ENCODE results near the gene SCLY. TPM values are rescaled to one million over a fixed set of nuclear protein-coding genes. Genes with fewer than 3 reads are reported as not detected.

SCLY gene
- total and polyA plus RNA-seq, 2 donors (not counting 1 experiment from before 2014, with no cell fraction given) = 16.4 to 42.4 TPM

- peak overlapping the region; percentile 94 for H3K4me2 ChIP-seq (replicated peaks; ENCODE audit: low read depth, low read length, poor library complexity, severe bottlenecking)
- peak overlapping the region in 1 of 2 donors; percentile 90 for H3K27ac ChIP-seq (ENCODE audit: low read length in 2 of 2)
- H2AFZ ChIP-seq (ENCODE audit: insufficient read depth, low read depth, low read length, poor library complexity, severe bottlenecking) = peak overlapping the region; percentile 99
- ChIA-PET POLR2A (interaction anchor here (0.6 kb wide), 2 partner anchors 37 to 142 kb away, joined by 3 to 6 read pairs; partner anchors contain the start of gene ILKAP), CTCF (no interaction called here)
- H3K36me3 ChIP-seq (replicated peaks in 1 of 2; ENCODE audit: control extremely low read depth in 1 of 2, control insufficient read depth in 1 of 2, extremely low read depth in 1 of 2, insufficient read depth in 2 of 2, low read length in 1 of 2) = peaks cover 0 to 7% of the 10 kb centered on the region in 2 experiments
- TF ChIP-seq EZH2 (IDR thresholded peaks at IDR 0.05; ENCODE audit: borderline replicate concordance, insufficient read depth, low read depth, low read length, poor library complexity, severe bottlenecking) (no peak), CTCF (IDR thresholded peaks at IDR 0.05) (no peak)
- Mint-ChIP-seq H3K4me3 (peak overlapping the region; percentile 87), H3K9me3 (ENCODE audit: insufficient read depth) (peaks cover 2% of the 10 kb centered on the region), H3K27ac (peak overlapping the region; percentile 28), H3K27me3 (peaks cover 8% of the 10 kb centered on the region), H3K4me1 (peaks cover 22% of the 10 kb centered on the region)
- H3K9ac ChIP-seq (ENCODE audit: low read length) = peak overlapping the region; percentile 90
- no peaks in the 10 kb centered on the region for H3K9me3 ChIP-seq (ENCODE audit: control extremely low read depth in 1 of 3, control insufficient read depth in 2 of 3, insufficient read depth in 1 of 3, low read length in 2 of 3)
- H3K4me3 ChIP-seq (ENCODE audit: control extremely low read depth in 1 of 5, extremely low read depth in 1 of 5, insufficient read depth in 1 of 5, low read depth in 2 of 5, low read length in 4 of 5) = peak overlapping the region; percentile 60 to 95 (median 88)
- DNase-seq = no peak
- H3K79me2 ChIP-seq (ENCODE audit: control insufficient read depth, insufficient read depth, low read length) = peaks cover 15% of the 10 kb centered on the region
- H4K20me1 ChIP-seq (ENCODE audit: control insufficient read depth, insufficient read depth, low read length, poor library complexity, severe bottlenecking) = no peaks in the 10 kb centered on the region
- H3K27me3 ChIP-seq (replicated peaks in 1 of 4; ENCODE audit: control extremely low read depth in 1 of 4, control insufficient read depth in 3 of 4, insufficient read depth in 4 of 4, low read length in 3 of 4) = no peaks in the 10 kb centered on the region
- ATAC-seq (ENCODE audit: low read depth) = no peak
- WGBS (ENCODE audit: insufficient coverage) = 3% methylated on average over 26 of the region's 29 CpGs
- intact Hi-C loops (cut with micrococcal nuclease) = loop anchor here (2.0 kb wide), 3 partner anchors 45 to 365 kb away; partner anchors contain the start of genes ASB1 and RAMP1
- peaks cover 15% of the 10 kb centered on the region in 2 donors for H3K4me1 ChIP-seq (ENCODE audit: control insufficient read depth in 2 of 2, insufficient read depth in 2 of 2, low read length in 2 of 2)
These were observed 758 bp downstream of the SCLY start for GRCh38 chr2:238061315-238062202.
